GM23338 (cell line): Measurements from ENCODE around the gene RAB31. TPM values are rescaled to one million over a fixed set of nuclear protein-coding genes. Genes with fewer than 3 reads are reported as not detected.

ENCODE experiments used
- ATAC-seq: fragments of 200-7000 bp; cut with Tn5 transposase; 3 replicates; pipeline ENCODE4 v1.9.1; 2020
- DNase-seq: peaks from one replicate; pipeline ENCODE4 v3.0.0-alpha.2; 2015; ENCODE audit warnings: low spot score
- H2AFZ ChIP-seq: fragments of 200-600 bp; sonication (generic); 2 replicates; pipeline ENCODE4 v1.8.0; 2016; ENCODE audit warnings: antibody characterized with exemption, mild to moderate bottlenecking, moderate library complexity
- H3F3A ChIP-seq: fragments of 200-600 bp; sonication (generic); replicated peaks from 2 replicates; pipeline ENCODE4 v1.8.0; 2017; ENCODE audit warnings: antibody characterized with exemption, mixed run types, low read depth
- H3K27ac ChIP-seq: fragments of 200-600 bp; sonication (generic); 2 replicates; pipeline ENCODE4 v1.6.1; 2016; ENCODE audit warnings: low read depth
- H3K27me3 ChIP-seq: fragments of 200-600 bp; sonication (generic); 2 replicates; pipeline ENCODE4 v1.8.0; 2016; ENCODE audit warnings: mild to moderate bottlenecking, mixed run types, moderate library complexity; ENCODE audit not compliant: insufficient read depth
- H3K36me3 ChIP-seq: fragments of 200-600 bp; sonication (generic); 2 replicates; pipeline ENCODE4 v1.8.0; 2016; ENCODE audit warnings: mild to moderate bottlenecking; ENCODE audit not compliant: insufficient read depth
- H3K4me1 ChIP-seq: fragments of 200-600 bp; sonication (generic); 2 replicates; pipeline ENCODE4 v1.8.0; 2016; ENCODE audit warnings: mild to moderate bottlenecking, moderate library complexity; ENCODE audit not compliant: insufficient read depth
- H3K4me2 ChIP-seq: fragments of 200-600 bp; sonication (generic); 2 replicates; pipeline ENCODE4 v1.7.1; 2017; ENCODE audit warnings: mixed run types
- H3K4me3 ChIP-seq: fragments of 200-600 bp; sonication (generic); 2 replicates; pipeline ENCODE4 v1.6.1; 2016; ENCODE audit warnings: mixed run types
- H3K79me2 ChIP-seq: fragments of 200-600 bp; sonication (generic); replicated peaks from 2 replicates; pipeline ENCODE4 v1.8.0; 2017; ENCODE audit warnings: mild to moderate bottlenecking; ENCODE audit not compliant: insufficient read depth
- H3K9me2 ChIP-seq: fragments of 200-600 bp; sonication (generic); 2 replicates; pipeline ENCODE4 v1.8.0; 2017; ENCODE audit not compliant: insufficient read depth
- H4K20me1 ChIP-seq: fragments of 200-600 bp; sonication (generic); replicated peaks from 2 replicates; pipeline ENCODE4 v1.8.0; 2017; ENCODE audit warnings: mild to moderate bottlenecking; ENCODE audit not compliant: insufficient read depth
- H3K27ac Mint-ChIP-seq: 2 replicates; pipeline ENCODE4 v1.8.0; 2020; ENCODE audit warnings: inconsistent platforms, mild to moderate bottlenecking, moderate library complexity, mixed read lengths
- H3K27me3 Mint-ChIP-seq: 3 replicates; pipeline ENCODE4 v1.8.0; 2022; ENCODE audit warnings: low read depth, mild to moderate bottlenecking, moderate library complexity, mixed read lengths, inconsistent platforms; ENCODE audit not compliant: insufficient read depth, poor library complexity
- H3K36me3 Mint-ChIP-seq: 3 replicates; pipeline ENCODE4 v1.8.0; 2021; ENCODE audit warnings: low read depth, mild to moderate bottlenecking, inconsistent platforms, moderate library complexity, mixed read lengths
- H3K4me1 Mint-ChIP-seq: 3 replicates; pipeline ENCODE4 v1.8.0; 2020; ENCODE audit warnings: mild to moderate bottlenecking, inconsistent platforms, mixed read lengths
- H3K4me3 Mint-ChIP-seq: 3 replicates; pipeline ENCODE4 v1.8.0; 2021; ENCODE audit warnings: moderate library complexity, mild to moderate bottlenecking, inconsistent platforms, mixed read lengths
- H3K9me3 Mint-ChIP-seq: 3 replicates; pipeline ENCODE4 v1.8.0; 2020; ENCODE audit warnings: moderate library complexity, mild to moderate bottlenecking, inconsistent platforms, mixed read lengths
- CREB1 ChIP-seq: fragments of 250-450 bp; sonication (Bioruptor Pico); IDR thresholded peaks from 2 replicates; pipeline ENCODE4 v1.5.0; 2020; ENCODE audit warnings: low read depth, mild to moderate bottlenecking, moderate library complexity
- CTCF ChIP-seq, 2 experiments: fragments of 200-600 bp in 1 of 2; sonication (generic) in 1 of 2; conservative IDR thresholded peaks; 2 replicates each; pipeline versions ENCODE4 v1.5.1 to v1.6.1; 2016 to 2017; ENCODE audit warnings: antibody characterized with exemption in 2 of 2, low read depth in 2 of 2, mild to moderate bottlenecking in 2 of 2, moderate library complexity in 1 of 2
- ETS1 ChIP-seq: IDR thresholded peaks from 2 replicates; pipeline ENCODE4 v1.6.1; 2016; ENCODE audit warnings: antibody characterized with exemption
- EZH2 ChIP-seq: fragments of 200-600 bp; sonication (generic); IDR thresholded peaks from one replicate; pipeline ENCODE4 v1.8.0; 2017; ENCODE audit warnings: antibody characterized with exemption, mild to moderate bottlenecking, low read depth; ENCODE audit not compliant: unreplicated experiment
- JUNB ChIP-seq: IDR thresholded peaks from one replicate; pipeline ENCODE4 v1.6.1; 2016; ENCODE audit warnings: antibody characterized with exemption; ENCODE audit not compliant: unreplicated experiment
- STAT1 ChIP-seq: IDR thresholded peaks from one replicate; pipeline ENCODE4 v1.6.1; 2016; ENCODE audit warnings: antibody characterized with exemption; ENCODE audit not compliant: unreplicated experiment
- ZNF114 ChIP-seq: fragments of 250-450 bp; sonication (Bioruptor Pico); IDR thresholded peaks from 2 replicates; pipeline ENCODE4 v1.5.0; 2020; ENCODE audit warnings: mild to moderate bottlenecking, moderate library complexity
- ZNF331 ChIP-seq: fragments of 250-450 bp; sonication (Bioruptor Pico); IDR thresholded peaks from 2 replicates; pipeline ENCODE4 v1.5.0; 2020; ENCODE audit warnings: low read depth, mild to moderate bottlenecking, moderate library complexity
- ZNF462 ChIP-seq: fragments of 250-450 bp; sonication (Bioruptor Pico); IDR thresholded peaks from 2 replicates; pipeline ENCODE4 v1.5.0; 2020; ENCODE audit warnings: mild to moderate bottlenecking, moderate library complexity
- polyA plus RNA-seq: library from polyadenylated mRNA; unstranded; fragments of >200 nt; fragmentation: Nextera tagmentation; extraction: Ambion mirVana; gene quantifications from 2 replicates; pipeline ENCODE4 v1.2.1, GENCODE V29; 2016
- total RNA-seq: library from RNA; depleted of rRNA; stranded (reverse); fragments of >200 nt; shearing (Covaris generic); gene quantifications from 2 replicates; pipeline ENCODE4 v1.2.3, GENCODE V29; 2014

Gene RAB31
- total and polyA plus RNA-seq, 2 experiments from 2014 or later: 33.8 to 46.1 TPM

- no peaks in the 10 kb centered on the region for H4K20me1 ChIP-seq
- no peaks in the 10 kb centered on the region for H3K27me3 ChIP-seq
- H3K36me3 ChIP-seq: no peaks in the 10 kb centered on the region
- H3K4me1 ChIP-seq: no peaks in the 10 kb centered on the region
- no peak for DNase-seq
- peaks cover 3% of the 10 kb centered on the region; the same call in 1 of the 2 replicates for H3K9me2 ChIP-seq
- H3K36me3 Mint-ChIP-seq: no peaks in the 10 kb centered on the region
- no peaks in the 10 kb centered on the region for H3F3A ChIP-seq
- no peaks in the 10 kb centered on the region for H3K27me3 Mint-ChIP-seq
- no peak overlapping the region for H3K4me3 ChIP-seq
- no peak overlapping the region for H2AFZ ChIP-seq
- ATAC-seq: no peak
- H3K4me2 ChIP-seq: no peak overlapping the region
- no peaks in the 10 kb centered on the region; the same call in 2 of the 3 replicates for H3K4me1 Mint-ChIP-seq
- no peak overlapping the region; the same call in 1 of the 2 replicates for H3K27ac Mint-ChIP-seq
- H3K79me2 ChIP-seq: no peaks in the 10 kb centered on the region
- no peaks in the 10 kb centered on the region for H3K9me3 Mint-ChIP-seq
- TF ChIP-seq ETS1 (no peak), CREB1 (CRISPR knock-in tag) (no peak), JUNB (no peak), EZH2 (no peak), CTCF (conservative IDR thresholded peaks at IDR 0.05; ENCODE audit: low read depth in 2 of 2) (no peak), ZNF331 (CRISPR knock-in tag) (no peak), STAT1 (no peak)
- no peak overlapping the region for H3K27ac ChIP-seq
- H3K4me3 Mint-ChIP-seq: no peak overlapping the region
Observed at GRCh38 chr18:9751371-9752031, 43.4 kb downstream of the RAB31 start.

GRCh38 chr18:9753846-9754245, 45.7 kb downstream of the RAB31 start:
- Mint-ChIP-seq H3K9me3 (no peaks in the 10 kb centered on the region), H3K4me1 (peaks cover 4% of the 10 kb centered on the region; the same call in 1 of the 3 replicates), H3K36me3 (no peaks in the 10 kb centered on the region), H3K27ac (no peak overlapping the region), H3K4me3 (no peak overlapping the region), H3K27me3 (no peaks in the 10 kb centered on the region)
- H4K20me1 ChIP-seq: no peaks in the 10 kb centered on the region
- no peak overlapping the region for H3K4me2 ChIP-seq
- no peaks in the 10 kb centered on the region for H3F3A ChIP-seq
- no peak for ATAC-seq
- 0 out of 2 replicates have a peak, but pooled peaks cover 3% of the 10 kb centered on the region for H3K9me2 ChIP-seq
- H3K79me2 ChIP-seq: no peaks in the 10 kb centered on the region
- TF ChIP-seq ZNF114 (CRISPR knock-in tag) (no peak), STAT1 (no peak), ZNF462 (CRISPR knock-in tag) (no peak), EZH2 (no peak)
- H3K27me3 ChIP-seq: no peaks in the 10 kb centered on the region
- no peak overlapping the region for H2AFZ ChIP-seq
- H3K27ac ChIP-seq: no peak overlapping the region
- no peak for DNase-seq
- no peak overlapping the region for H3K4me3 ChIP-seq
- H3K4me1 ChIP-seq: no peaks in the 10 kb centered on the region
- H3K36me3 ChIP-seq: no peaks in the 10 kb centered on the region
